Globus pallidus (tissue), 1 donor: ENCODE results near the gene RAB11A.
A peak's percentile ranks its signal among the peaks of the same experiment; 100 is the strongest.

Source experiments
- DNase-seq: peaks from one replicate; pipeline ENCODE4 v3.0.0-alpha.2; 2015; ENCODE audit warnings: low spot score

The RAB11A gene

GRCh38 chr15:65887565-65887964 lies 18.3 kb downstream of the RAB11A start:
- no peak for DNase-seq

DNA sequence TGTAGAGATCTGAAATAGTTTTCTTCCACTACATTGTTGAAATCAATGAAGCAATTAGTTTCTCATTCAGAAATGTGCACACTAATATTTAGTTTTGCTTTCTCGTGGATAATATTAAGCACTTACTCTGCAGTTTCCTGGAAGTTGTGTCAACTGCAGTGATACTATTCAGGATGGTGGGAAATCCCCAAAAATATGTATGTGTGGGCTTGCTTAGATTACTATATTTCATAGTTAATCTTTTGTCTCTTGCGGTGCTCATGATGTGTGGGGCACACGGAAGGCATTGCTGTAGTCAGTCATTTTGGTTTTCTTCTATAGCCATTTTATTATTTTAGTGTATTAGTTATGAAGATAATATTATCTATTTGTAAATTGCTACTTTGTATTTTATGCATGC lies 19.7 kb downstream of the RAB11A start:
- DNase-seq = no peak

DNA sequence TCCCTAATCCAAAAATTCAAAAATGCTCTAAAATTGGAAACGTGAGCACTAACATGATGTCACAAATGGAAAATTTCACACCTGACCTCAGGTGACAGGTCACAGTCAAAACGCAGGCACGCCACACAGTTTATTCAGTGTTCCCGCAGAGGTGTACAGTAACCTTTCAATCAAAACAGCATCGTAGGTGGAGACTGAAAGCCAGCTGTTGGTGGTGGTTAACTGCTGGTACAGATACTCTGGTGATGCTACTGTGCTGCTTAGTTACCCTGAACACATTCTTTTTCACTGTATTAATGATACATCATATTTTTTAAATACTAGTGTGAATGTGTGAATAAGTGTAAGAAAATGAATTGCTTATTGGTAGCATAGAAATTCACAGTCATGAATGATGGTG lies 23.8 kb downstream of the RAB11A start:
- DNase-seq = no peak

- DNase-seq = no peak
These were observed 26.9 kb downstream of the RAB11A start for GRCh38 chr15:65896236-65896635.

- DNase-seq = no peak
These were observed 31.2 kb downstream of the RAB11A start for GRCh38 chr15:65900488-65900887.

DNA sequence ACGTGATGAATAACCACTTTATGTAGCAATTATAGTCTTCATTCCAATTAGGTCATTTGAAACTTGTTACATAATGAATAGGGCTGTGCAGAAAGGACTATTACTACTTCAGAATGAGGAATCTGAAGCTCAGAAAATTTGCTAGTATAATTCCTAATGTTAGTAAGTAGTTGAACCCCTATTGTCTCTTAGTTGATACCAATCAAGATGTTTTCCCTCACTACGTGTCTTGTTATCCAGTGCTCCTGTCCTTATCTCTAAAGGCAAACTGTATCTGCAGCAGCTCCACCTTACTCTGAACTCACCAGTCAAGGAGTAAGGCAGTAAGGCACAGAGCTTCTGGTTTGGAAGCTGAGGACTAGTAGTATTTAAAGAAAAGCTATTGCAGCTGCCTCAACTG lies 32.0 kb downstream of the RAB11A start:
- DNase-seq = no peak

GRCh38 chr15:65901836-65902235 lies 32.5 kb downstream of the RAB11A start:
- no peak for DNase-seq

- peak; percentile 43 for DNase-seq
These were observed 33.1 kb downstream of the RAB11A start for GRCh38 chr15:65902373-65902772.

- no peak for DNase-seq
These were observed 34.2 kb downstream of the RAB11A start for GRCh38 chr15:65903296-65904073.

DNA sequence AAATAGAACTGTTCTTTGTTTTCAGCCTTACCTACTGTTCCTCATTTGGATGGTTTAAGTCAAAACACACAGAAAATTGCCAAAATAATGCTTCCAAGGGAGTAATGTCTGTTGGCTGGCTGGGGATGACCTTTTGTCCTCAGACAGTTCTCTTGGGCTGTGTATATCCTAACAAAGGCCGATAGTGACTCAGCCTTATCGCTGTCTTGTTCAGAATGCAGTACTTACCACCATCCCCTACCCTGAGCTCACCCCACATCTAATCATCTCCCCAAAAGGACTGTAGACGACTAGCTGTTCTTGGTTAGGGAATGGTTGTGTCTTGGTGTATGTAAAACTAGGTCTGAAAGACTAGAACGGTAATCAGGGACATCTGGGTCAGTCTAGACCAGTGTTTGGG lies 35.0 kb downstream of the RAB11A start:
- DNase-seq = no peak

- DNase-seq = no peak
These were observed 37.1 kb downstream of the RAB11A start for GRCh38 chr15:65906396-65906795.

GRCh38 chr15:65907661-65908060 lies 38.4 kb downstream of the RAB11A start:
- no peak for DNase-seq

- no peak for DNase-seq
These were observed 39.6 kb downstream of the RAB11A start for GRCh38 chr15:65908876-65909275.

GRCh38 chr15:65909831-65910230 lies 40.5 kb downstream of the RAB11A start:
- DNase-seq = no peak

DNA sequence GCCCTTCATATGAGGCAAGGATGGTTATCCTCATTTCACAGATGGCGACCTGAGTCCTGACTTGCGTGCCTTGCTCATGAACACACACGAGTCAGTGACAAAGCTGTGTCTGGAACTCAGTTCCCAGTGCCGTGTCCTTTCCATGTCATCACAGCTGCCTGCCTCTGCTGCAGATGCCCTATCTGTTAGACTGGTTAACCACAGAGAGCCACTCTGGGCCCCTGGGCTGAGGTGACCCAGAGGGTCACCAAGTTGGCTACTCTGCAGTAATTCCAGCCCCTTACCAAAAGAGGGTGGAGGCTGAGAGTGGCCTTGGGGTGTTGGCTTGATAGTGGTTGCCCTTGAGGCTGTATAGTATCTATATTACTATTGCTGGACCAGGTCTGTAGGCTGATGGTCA lies 41.0 kb downstream of the RAB11A start:
- DNase-seq = no peak

DNA sequence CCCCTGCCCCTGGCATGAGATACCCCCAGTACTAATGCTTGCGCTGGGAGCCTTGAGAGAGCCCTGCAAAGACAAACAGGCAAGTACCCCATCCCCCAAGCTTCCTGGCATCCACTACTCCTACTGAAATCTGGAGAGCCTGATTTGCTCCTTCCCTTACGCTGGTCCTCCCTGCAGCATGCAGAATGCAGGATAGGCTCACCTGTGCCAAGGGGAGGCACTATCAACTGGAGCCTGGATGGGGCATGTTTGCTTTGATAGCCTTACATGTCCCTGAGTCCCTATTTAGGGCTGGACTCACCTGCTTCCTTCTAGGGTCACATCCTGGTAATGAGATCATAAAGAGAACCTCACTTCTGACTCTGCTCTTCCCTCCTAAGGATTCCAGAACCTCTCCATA lies 42.9 kb downstream of the RAB11A start:
- DNase-seq = no peak

DNA sequence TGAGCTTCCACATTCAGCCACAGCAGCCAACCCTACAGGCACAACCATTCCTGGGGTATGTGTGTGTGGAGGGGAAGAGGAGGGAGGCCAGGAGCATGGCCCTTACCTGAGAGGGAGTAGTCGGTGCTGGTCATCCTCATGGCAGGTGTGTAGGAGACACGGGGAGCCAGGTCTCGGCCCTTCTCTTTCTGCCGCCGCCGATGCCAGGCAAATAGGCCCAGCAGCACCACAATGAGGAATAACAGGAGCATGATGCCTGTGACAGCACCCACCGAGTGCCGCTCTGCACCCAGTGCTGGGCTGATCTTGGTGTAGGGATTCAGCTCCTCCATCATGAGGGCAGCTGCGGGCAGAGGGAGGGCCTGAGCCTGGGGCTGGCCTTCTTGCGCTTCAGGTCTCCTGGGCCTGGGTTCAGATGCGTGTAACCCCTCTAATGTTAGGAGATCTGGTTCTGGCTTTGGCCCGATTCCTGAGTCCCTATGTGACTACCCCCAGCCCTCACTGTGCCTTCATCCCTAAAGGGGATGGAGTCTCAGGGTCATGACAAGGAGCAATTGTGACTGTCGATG lies 44.4 kb downstream of the RAB11A start:
- DNase-seq = no peak

DNA sequence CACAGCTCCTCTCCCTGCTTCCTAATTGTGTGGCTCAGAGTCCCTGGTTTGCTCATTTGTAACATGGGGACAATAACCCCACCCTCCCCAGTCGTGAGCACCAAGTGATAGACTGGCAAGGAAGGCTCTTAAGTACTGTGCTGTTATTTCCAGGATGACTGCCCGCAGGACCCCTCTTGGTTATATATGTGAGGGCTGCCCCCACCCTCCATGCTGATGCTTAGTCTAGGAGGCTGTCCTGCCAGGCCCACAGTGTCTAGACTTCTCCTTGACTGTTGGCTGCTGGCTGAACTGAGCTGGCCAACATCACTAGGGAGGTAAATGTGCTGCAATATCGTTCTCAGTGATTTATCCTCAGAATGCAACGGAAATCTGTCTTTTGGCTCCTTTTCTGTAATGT lies 45.1 kb downstream of the RAB11A start:
- DNase-seq = no peak

DNA sequence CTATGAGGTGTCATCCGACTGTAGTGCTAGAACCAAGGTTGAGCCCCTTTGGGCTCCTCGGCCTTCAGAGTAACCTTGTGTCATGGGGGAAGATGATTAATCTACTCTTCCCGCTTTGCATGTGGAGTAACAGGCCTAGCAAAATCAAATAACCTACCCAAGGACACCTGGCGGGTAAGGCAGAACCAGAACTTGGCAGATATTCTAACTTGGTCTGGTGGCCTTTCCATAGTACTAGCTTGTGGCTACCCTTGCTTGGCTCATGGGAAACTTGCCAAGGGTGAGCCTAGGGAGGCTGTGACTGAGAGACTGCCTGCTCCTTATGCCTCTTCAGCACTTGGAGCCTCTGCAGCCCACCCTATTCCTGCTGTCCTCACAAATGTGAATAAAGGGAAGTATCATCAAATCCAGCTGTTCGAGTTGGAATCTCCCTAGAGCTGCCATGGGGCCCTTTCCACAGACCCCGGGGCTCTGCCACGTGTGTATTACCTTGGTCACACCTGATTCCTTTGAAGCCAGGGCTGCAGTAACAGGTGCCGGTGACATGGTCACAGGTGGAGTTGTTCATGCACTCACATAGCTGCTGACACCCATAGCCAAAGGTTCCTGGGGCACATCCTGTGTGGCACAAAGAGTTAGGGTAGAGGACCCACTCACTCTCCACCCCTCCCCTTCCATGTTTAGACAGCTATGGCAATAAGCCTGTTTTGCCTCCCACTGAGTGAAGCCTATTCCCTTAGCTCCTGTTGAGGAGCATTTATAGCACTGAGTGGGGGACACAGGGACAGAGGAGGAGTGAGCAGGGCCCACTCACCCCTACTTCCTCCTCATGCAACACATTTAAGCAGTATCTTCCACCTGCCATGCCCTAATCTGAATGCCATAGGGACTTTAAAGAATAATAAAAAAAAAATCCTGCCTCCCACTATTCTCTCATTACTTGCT lies 46.0 kb downstream of the RAB11A start:
- DNase-seq = no peak

DNA sequence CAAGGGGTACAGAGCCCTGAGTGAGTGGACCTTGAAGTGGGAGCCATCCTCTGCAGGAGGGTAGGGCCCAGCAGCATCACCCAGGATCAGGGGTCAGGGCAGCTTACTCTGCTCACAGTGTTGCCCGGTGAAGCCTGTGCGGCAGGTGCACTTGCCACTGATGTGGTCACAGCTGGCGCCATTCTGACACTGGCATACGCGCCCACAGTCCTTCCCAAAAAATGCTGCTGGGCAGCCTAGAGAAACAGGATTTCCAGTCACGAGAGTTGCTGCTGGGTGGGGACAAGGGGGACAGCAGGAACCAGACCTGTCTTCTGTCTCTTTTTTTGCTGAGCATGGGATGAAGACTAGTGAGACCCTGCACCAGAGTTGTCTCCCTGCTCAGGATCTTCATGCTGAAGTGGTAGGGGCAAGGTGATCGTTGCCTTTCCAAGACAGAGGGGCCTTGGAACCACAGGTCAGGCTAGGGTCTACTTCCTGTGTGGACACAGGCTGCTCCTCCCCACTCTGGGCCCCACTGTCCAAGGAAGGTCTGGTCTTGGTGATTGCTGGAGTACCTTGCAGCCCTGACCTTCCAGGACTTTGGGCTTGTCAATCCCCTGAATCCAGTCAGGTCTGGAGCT lies 46.9 kb downstream of the RAB11A start:
- DNase-seq = no peak

GRCh38 chr15:65916664-65917406 lies 47.5 kb downstream of the RAB11A start:
- peak; percentile 74 for DNase-seq

DNA sequence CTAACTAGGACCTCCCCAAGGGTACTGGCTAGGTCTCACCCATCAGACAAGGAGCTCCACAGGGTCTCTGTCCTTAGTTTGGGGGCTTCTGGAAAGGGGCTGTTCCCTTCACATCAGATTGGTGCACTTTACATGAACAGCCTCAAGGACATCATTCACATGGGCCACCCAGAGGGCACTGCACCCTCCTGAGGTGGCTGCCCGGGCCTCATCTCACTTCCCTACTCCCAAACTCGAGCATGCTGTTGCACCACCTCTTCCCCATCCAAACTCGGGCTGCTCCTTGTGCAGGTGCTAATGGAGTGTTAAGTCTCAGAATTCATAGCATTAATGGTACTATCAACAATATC lies 48.1 kb downstream of the RAB11A start:
- DNase-seq = no peak
